Measurements from ENCODE around the gene EIF1. TPM values are rescaled to one million over a fixed set of nuclear protein-coding genes. Genes with fewer than 3 reads are reported as not detected.

Gene EIF1
- total RNA-seq: 814 and 839 TPM in 2 replicates
- polyA plus RNA-seq: 145 and 168 TPM in 2 replicates
- polyA plus RNA-seq (2011; cell fraction: cytosol; rRNA removed): 388 and 428 TPM in 2 replicates
- polyA plus RNA-seq (2011; cell fraction: nucleus; rRNA removed): 419 and 463 TPM in 2 replicates
- 971 and 1,095 TPM in 2 replicates for polyA plus RNA-seq (2012)
- polyA minus RNA-seq: 103 and 130 TPM in 2 replicates
- 133 TPM for polyA minus RNA-seq (2011; cell fraction: cytosol; rRNA and poly(A)+ RNA removed)
- 207 and 218 TPM in 2 replicates for polyA minus RNA-seq (2011; cell fraction: nucleus; rRNA and poly(A)+ RNA removed)
- percentile 100 among the genes with signal in this experiment for Bru-seq, nascent RNA
- percentile 100 among the genes with signal in this experiment for BruChase-seq, experiment 1, labeled RNA remaining after a 6-hour chase
- BruChase-seq, experiment 2, labeled RNA remaining after a 2-hour chase: percentile 100 among the genes with signal in this experiment
- long read RNA-seq, transcript EIF1-201 (3 exons, 1,120 nt): minor isoform, 7 of 1,339 reads
- long read RNA-seq, transcript EIF1-202 (2 exons, 2,170 nt): minor isoform, 40 of 1,339 reads
- long read RNA-seq, transcript EIF1-205 (3 exons, 1,428 nt): minor isoform, 7 of 1,339 reads
- long read RNA-seq, transcript EIF1-203 (4 exons, 2,330 nt): major isoform, 1,195 of 1,339 reads
- long read RNA-seq, partial matches to known transcripts: 37 of 1,339 reads
- long read RNA-seq, other reads (novel, unspliced or antisense): 53 of 1,339 reads

GRCh38 chr17:41688641-41689496 lies at the start of gene EIF1:
TSS of gene EIF1 (plus strand) at chr17:41688885. CDS start at chr17:41689039, 154 bp downstream.
- no peak for TF ChIP-seq GATA2 (IDR thresholded peaks at IDR 0.05; ENCODE audit: insufficient read depth, insufficient read length, low read depth, low read length)
- no peak for TF ChIP-seq EZH2 (IDR thresholded peaks at IDR 0.05; ENCODE audit: borderline replicate concordance, low read depth, low read length, severe bottlenecking)
- no peak for TF ChIP-seq CTCF (IDR thresholded peaks at IDR 0.05; ENCODE audit: extremely low read depth in 1 of 2, insufficient read depth in 1 of 2, low read depth in 1 of 2, low read length in 2 of 2)
- TF ChIP-seq FOS (IDR thresholded peaks at IDR 0.05; ENCODE audit: borderline replicate concordance, insufficient read depth, low read length): peak; percentile 31
- peak; percentile 94 for TF ChIP-seq POLR2AphosphoS5 (IDR thresholded peaks at IDR 0.05; ENCODE audit: insufficient read depth, low read depth, low read length)
- TF ChIP-seq POLR2A (IDR thresholded peaks at IDR 0.05; ENCODE audit: low read depth, low read length): peak; percentile 95
- TF ChIP-seq, protein P1, sequence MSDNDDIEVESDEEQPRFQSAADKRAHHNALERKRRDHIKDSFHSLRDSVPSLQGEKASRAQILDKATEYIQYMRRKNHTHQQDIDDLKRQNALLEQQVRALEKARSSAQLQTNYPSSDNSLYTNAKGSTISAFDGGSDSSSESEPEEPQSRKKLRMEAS (IDR thresholded peaks at IDR 0.05; ENCODE audit: insufficient read depth, insufficient read length): peak; percentile 30
- peak; percentile 63 for TF ChIP-seq JUN (IDR thresholded peaks at IDR 0.05; ENCODE audit: borderline replicate concordance, insufficient read depth, insufficient read length, low read depth)
- TF ChIP-seq MYC (IDR thresholded peaks at IDR 0.05; ENCODE audit: low read depth, low read length): no peak
- no peaks in the 10 kb centered on the region for H3K27me3 ChIP-seq (ENCODE audit: control insufficient read depth in 2 of 2, insufficient read depth in 2 of 2, low read length in 2 of 2)
- H3K9me1 ChIP-seq (replicated peaks; ENCODE audit: control insufficient read depth, extremely low read depth, insufficient read depth, low read length): no peaks in the 10 kb centered on the region
- peaks cover 30 to 33% of the 10 kb centered on the region in 2 experiments for H3K36me3 ChIP-seq (ENCODE audit: control insufficient read depth in 2 of 2, extremely low read depth in 1 of 2, insufficient read depth in 2 of 2, low read length in 2 of 2)
- peak within 1 kb of the TSS; percentile 100 for H3K4me2 ChIP-seq (ENCODE audit: insufficient read depth, low read length)
- H3K79me2 ChIP-seq (ENCODE audit: control insufficient read depth, insufficient read depth, low read length): peaks cover 21% of the 10 kb centered on the region
- DNase-seq (ENCODE audit: low read depth, low spot score) (peak; percentile 100), FAIRE-seq (peak; percentile 98)
- intact Hi-C loops (cut with micrococcal nuclease): loop anchor here (1.0 kb wide), 2 partner anchors 10 to 22 kb away; no protein-coding TSS in a partner anchor
- no TSS peak for BruUV-seq (replicated peaks)
- H3K27ac ChIP-seq (ENCODE audit: insufficient read depth, low read depth, low read length): peak within 1 kb of the TSS; percentile 97
- POLR2A ChIA-PET: interaction anchor here (0.5 to 2.3 kb wide), 29 partner anchors 8 to 1574 kb away, joined by 3 to 33 read pairs (median 4); partner anchors contain the start of genes CASC3, JUP and TOP2A
- peak within 1 kb of the TSS; percentile 99 for H3K9ac ChIP-seq (replicated peaks; ENCODE audit: extremely low read depth, insufficient read depth, low read length)
- peaks cover 11% of the 10 kb centered on the region for H4K20me1 ChIP-seq (replicated peaks; ENCODE audit: control insufficient read depth, extremely low read depth, insufficient read depth, low read length)
- peak within 1 kb of the TSS; percentile 77 for H2AFZ ChIP-seq (ENCODE audit: low read depth, low read length)
- peaks cover 20% of the 10 kb centered on the region for H3K4me1 ChIP-seq (ENCODE audit: control insufficient read depth, extremely low read depth, insufficient read depth, low read length)
- H3K4me3 ChIP-seq (replicated peaks in 1 of 3; ENCODE audit: insufficient read depth in 1 of 3, low read depth in 1 of 3, low read length in 3 of 3): peak within 1 kb of the TSS; percentile 68 to 95 (median 73)
- dilution Hi-C loops (cut with MboI; ENCODE audit: extremely low pct_ligation_motif_present, low sequenced_read_pairs): no loop called here
- no peaks in the 10 kb centered on the region for H3K9me3 ChIP-seq (replicated peaks; ENCODE audit: control insufficient read depth, insufficient read depth, low read length)
- CTCF ChIA-PET: interaction anchor here (0.5 to 2.4 kb wide), 11 partner anchors 9 to 1284 kb away, joined by 3 to 28 read pairs (median 6); partner anchors contain the start of gene JUP

Measured in endothelial cell of umbilical vein (primary cell).